Astrocyte of the spinal cord (primary cell): Measurements from ENCODE around the gene MT1X.

Source experiments
- DNase-seq: peaks from one replicate; pipeline ENCODE4 v3.0.0; 2011; ENCODE audit warnings: low read depth, low spot score
- H3K4me3 ChIP-seq: 2 replicates; pipeline ENCODE4 v1.5.1; 2011; ENCODE audit warnings: low read depth, mild to moderate bottlenecking, low read length, moderate library complexity
- CTCF ChIP-seq: IDR thresholded peaks from 2 replicates; pipeline ENCODE4 v1.5.1; 2012; ENCODE audit warnings: low read depth, mild to moderate bottlenecking, low read length, inconsistent platforms
- in situ Hi-C: cut with HindIII; loops from 2 replicates; pipeline ENCODE4 v1.10.0; 2017; ENCODE audit warnings: low sequenced_read_pairs

The MT1X gene

GRCh38 chr16:56690420-56691122, 8.3 kb downstream of the MT1X start:
- DNase-seq: no peak
- in situ Hi-C loops: no loop called here
- TF ChIP-seq CTCF: no peak
- H3K4me3 ChIP-seq: no peak overlapping the region

- H3K4me3 ChIP-seq: no peak overlapping the region
- TF ChIP-seq CTCF: no peak
- in situ Hi-C loops: no loop called here
- DNase-seq: no peak
Measured at GRCh38 chr16:56691885-56692284, 9.6 kb downstream of the MT1X start.

- in situ Hi-C loops: no loop called here
- no peak for DNase-seq
- H3K4me3 ChIP-seq: no peak overlapping the region
- TF ChIP-seq CTCF: no peak
Measured at GRCh38 chr16:56695246-56695645, 13.0 kb downstream of the MT1X start.

GRCh38 chr16:56697456-56698155, 15.3 kb downstream of the MT1X start:
- no peak for DNase-seq
- TF ChIP-seq CTCF: no peak
- in situ Hi-C loops: no loop called here
- H3K4me3 ChIP-seq: no peak overlapping the region

- no peak overlapping the region for H3K4me3 ChIP-seq
- DNase-seq: no peak
- in situ Hi-C loops: no loop called here
- TF ChIP-seq CTCF: no peak
Measured at GRCh38 chr16:56700195-56700594, 17.9 kb downstream of the MT1X start.

- in situ Hi-C loops: no loop called here
- DNase-seq: no peak
- H3K4me3 ChIP-seq: no peak overlapping the region
- no peak for TF ChIP-seq CTCF
Measured at GRCh38 chr16:56700631-56701030, 18.4 kb downstream of the MT1X start.
